Right renal pelvis (tissue), 4 donors: ENCODE data around the gene C6orf118. TPM values are rescaled to one million over a fixed set of nuclear protein-coding genes. Genes with fewer than 3 reads are reported as not detected.

Experiments used
- DNase-seq, 4 donors: peaks; one replicate each; pipeline ENCODE4 v3.0.0-alpha.2; 2013; ENCODE audit warnings: low read depth in 4 of 4, low spot score in 3 of 4, missing footprints in 1 of 4
- polyA plus RNA-seq, 4 donors: library from polyadenylated mRNA; unstranded; fragments of 120-200 nt; gene quantifications; one replicate each; pipeline ENCODE4 v1.2.1, GENCODE V29; 2013; ENCODE audit not compliant: insufficient read length in 4 of 4

Gene C6orf118
- polyA plus RNA-seq, result 1 to 10 TPM; 4.4 to 8.2 (median 5.1) TPM

DNA sequence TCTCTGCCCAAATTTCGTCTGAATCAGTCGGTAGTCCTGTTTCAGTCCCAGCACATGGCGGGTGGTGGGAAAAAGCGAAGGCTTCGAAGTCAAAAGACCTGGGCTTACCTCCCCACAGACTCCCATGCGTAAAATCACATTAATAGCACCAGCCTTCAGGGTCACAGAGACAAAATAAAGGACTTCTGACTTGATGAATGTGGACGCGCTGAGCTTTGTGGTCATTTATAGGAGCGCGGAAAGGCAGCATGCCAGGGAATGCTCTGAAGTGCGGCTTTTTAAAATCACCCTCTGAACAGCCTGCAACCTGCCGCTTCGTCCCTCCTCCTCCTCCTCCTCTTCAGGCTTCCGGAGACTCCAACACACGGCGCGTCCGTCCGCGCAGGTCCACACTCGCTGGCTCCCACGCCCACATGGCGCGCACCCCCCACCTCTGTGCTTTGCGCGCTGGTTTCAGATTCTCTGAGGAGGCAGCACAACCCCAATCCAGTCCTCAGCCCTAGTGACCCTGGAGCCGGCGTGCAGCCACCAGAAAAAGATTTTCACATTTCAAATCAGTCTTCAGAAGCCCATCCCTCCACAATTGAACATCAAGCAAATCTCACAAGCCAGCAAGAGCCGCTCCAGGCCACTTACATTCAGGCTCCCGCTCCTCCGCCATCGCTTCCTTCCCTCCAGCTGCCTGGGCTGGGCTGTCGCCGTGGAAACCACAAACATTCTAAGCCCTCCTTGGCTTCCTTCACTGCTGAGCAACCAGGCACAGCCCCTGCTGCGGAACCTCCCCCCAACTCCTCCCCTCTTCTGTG is at the start of gene C6orf118:
Gene C6orf118, minus strand, starts transcription at position 680 of the 806 bp plus-strand sequence. Its CDS starts 19 bp downstream, at position 661.
- peak; percentile 83 to 87 (median 84) for DNase-seq

DNA sequence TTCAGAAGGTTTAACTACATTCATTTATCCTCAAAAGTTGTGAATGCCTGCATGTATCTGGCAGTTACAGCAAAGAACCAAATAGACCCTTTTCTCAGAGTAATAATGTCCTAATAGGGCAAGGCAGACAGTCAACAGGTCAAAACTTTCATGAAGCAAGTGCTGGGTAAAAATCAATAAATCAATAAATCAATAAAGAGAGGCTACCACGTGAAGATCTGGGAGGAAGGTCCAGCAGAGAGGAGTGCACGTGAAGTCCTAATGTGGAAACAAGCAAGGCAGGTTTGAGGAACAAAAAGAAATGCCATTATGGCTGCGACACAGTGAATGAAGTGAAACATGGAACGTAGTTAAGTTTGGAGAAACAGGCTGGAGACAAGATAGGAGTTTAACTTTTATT is 36.3 kb upstream of the C6orf118 start:
- DNase-seq, result no peak

DNA sequence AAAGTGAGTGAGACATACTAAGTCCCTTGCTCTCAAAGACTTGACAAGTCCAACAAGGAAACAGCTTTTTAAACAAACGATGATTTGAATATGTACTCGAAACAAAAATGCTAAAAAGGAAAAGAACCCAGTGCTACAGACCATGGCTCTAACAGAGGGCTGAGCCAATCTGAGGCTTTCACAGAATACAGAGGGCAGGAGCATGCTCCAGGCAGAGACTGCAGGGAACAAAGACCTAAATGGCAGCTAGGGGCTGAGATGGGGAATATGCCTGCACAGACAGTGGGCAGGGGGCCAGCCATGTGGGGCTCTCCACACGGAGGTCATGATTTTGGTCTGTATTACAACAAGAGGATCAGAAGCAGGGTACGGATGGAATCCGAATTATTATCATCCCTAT is 31.1 kb upstream of the C6orf118 start:
- DNase-seq, result no peak

DNA sequence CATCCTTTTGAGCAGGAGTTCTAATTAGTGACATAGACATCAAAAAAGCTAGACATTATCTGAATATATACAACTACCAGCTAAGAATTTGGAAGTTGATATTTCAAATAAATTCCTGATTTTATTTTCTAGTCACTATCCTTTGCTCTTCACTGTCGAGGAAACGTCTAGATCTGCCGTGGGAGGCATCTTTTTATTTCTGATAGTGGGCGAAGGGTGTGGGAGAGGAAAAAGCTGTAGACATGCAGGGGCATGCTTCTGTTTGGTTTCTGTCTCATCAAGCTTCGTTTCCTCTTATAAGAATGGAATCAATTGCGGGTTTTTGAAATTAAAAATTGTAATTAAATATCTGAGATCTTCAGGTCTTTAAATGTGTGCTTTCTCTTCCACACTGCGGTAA is 16.2 kb upstream of the C6orf118 start:
- no peak for DNase-seq

DNA sequence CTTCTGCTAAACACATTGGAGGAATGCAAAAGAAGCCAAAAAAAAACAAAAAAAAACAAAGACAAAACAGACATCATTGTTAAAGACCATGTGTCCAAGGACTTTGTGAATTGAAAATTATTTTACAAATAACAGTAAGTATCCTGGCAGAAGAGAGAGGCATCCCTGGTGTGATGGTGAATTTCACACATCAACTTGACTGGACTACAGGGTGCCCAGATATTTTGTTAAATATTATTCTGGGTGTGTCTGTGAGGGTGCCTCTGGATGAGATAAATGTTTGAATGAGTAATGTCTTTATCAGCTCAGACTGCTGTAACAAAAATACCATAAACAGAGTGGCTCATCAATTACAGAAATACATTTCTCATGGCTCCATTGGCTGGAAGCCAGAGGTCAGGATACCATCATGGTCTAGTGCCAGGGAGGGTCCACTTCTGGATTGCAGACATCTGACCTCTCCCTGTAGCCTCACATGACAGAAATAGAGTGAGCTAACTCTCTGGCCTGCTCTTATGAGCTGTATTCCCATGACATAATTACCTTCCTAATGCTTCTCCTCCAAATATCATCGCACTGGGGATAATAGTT is 12.2 kb upstream of the C6orf118 start:
- no peak for DNase-seq

DNA sequence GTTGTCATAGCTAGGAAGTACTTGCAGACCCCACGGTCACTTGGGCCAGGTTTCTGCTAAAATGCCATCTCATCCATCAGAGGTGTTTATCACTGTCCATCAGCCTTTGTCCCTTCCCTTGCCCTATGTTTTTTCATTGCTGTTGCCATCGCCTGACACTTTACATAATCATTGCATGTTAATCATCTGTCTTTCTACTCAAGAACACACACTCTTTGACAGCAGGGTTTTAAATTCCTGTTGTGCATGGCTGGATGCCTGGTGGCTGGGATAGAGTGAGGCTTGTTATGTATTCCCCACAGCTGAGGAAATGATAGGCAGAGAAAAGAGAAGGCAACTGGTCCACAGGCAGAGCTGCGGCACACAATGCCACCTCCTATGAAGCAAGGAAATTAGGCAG is 11.7 kb upstream of the C6orf118 start:
- DNase-seq, result no peak

DNA sequence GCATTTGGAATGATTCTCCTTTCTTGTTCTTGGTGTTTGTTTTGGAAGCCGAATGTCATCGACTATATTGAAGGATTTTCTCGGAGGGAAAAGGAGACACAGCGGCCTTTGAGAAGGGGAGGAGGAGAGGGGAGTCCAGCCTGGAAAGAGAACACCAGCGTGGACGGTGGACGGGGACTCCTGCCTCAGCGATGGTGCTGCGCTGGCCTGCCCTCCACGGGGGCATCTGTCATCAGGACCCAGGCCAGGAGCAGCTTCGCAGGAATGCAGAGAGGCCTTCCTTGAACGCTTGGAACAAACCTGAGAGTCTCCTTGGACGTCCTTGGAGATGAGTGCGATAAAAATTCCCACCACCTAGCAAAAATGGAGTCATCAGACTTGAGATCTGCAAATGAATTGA is 8.3 kb upstream of the C6orf118 start:
- no peak for DNase-seq

DNA sequence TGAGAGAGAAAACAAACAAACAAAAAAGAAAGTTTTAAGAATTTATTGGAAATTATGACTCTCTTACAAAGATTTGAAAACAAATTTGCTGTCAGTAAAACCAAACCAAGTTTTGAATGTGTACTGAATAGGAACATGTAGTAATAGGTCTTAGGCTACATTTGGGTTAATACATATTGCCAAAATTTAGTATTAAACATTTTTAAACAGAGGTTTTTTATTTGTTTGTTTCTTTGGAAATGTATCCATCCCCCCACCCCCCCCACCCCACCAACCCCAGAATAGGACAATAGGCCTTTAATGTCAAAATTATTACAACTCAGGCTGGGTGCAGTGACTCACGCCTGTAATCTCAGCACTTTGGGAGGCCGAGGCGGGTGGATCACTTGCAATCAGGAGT is 2.5 kb downstream of the C6orf118 start:
- DNase-seq, result no peak

DNA sequence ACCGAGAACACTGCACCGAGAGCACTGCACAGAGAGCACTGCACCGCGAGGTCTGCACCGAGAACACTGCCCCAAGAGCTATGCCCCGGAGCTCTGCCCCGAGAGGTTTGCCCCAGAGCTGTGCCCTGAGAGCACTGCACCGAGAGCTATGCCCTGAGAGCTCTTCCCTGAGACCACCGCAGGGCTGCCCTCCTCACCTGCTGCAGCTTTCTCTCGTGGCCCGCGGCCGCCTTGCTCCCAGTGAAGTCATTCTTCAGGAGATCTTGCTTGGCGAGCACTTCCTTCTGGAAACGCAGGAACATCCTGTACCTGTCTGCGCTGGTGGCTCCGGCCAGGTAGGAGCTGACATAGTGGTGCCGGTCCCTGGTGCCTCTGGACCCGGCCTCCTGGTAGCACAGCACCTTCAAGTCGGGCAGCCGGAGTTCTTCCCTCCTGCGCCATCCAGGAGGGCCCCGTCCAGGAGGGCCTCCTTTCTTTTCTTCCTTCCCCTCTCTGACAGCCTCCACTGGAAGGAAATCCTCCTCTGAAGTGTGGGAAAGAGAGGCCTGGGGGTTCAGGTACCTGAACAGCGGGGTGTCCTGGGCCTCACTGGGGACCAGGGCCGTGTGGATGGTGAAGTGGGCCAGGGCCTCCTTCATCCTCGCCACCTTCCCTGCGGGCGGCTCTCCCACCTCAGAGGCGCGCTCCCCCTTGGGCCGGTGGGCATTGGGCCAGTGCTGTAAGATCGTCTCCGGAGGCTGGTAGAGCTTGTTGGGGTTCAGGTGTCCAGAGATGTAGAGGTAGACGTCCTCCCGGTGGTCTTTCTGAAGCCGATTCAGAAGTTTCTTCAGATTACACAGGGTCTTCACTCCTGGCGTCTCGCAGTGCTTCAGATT is 7.8 kb downstream of the C6orf118 start:
- no peak for DNase-seq

DNA sequence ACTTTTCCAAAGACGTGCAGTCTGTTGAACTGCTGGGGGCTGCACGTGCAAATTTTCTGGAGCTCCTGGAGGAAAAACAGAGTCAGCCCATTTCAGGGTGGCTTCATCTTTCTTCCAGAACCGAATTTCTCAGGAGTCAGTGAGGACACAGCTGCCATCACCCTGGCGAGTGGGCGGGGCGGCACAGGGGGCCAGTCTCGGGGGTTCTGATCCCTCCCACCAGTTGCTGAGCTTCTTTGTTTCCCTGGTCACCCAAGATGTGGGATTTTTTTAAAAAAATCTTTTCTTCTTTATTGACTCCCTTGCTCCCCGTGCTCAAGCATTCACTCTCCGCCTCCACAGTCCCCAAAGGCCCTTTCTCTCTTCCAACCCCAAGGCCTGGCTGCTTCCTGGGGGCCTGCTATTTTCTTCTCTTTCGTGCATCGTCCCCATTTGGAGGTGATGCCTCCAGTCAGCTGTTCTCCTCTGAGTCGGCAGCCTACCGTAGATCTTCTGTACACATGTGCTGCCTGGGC is 8.9 kb downstream of the C6orf118 start:
- DNase-seq, result no peak

DNA sequence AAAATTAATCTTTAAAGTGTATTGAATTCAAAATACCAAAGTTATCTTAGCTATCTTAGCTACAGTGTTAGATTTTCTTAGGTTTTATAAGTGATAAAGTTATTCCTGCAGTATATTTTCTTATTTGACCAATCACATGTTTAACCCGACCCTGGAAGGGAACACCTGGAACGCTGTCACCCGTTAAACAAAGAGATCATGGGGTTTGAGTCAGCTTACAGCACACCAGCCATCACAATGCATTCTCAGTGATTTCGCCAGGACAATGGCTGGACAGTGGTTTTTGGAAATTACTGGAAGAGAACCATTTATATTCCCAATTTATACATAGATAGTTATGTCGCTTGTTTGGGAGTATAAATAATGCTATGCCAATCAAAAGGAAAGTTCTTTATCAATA is 10.5 kb downstream of the C6orf118 start:
- DNase-seq, result no peak

DNA sequence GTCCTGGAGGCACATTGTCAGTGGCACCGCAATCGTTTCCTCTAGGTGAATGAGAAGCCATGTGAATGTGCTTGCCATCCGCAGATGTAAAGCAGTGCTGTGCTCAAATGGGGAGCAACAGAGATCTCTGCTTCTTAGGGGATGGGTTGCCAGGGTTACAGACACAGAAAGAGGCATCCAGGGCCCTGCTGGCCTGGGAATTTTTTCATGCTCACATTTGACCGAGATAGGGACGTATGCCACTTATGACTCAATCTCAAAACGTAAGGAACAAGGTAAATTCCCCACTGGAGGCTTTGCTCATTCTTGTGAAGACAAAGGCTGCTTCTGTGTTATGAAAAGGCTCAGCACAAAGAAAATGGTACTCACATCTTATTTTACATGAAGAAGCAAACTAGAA is 11.0 kb downstream of the C6orf118 start:
- no peak for DNase-seq

DNA sequence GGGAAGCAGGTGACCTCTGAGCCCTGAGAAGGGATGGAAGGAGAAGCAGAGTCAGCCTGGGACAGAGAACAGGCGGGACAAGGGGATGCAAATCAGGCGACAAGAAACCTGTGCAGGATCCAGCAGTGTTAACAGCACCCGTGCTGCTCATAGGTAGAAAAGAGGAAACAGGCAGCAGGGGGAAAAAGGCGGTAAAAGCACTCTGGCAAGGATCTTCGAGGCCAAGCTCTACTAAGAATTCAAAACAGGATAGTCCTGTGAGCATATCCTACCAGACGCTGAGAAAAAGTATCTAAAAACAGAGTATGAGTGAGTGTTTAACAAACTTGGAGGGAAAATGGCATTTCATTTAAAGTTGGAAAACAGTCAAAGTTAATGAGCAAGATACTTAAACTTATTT is 16.7 kb downstream of the C6orf118 start:
- no peak for DNase-seq

DNA sequence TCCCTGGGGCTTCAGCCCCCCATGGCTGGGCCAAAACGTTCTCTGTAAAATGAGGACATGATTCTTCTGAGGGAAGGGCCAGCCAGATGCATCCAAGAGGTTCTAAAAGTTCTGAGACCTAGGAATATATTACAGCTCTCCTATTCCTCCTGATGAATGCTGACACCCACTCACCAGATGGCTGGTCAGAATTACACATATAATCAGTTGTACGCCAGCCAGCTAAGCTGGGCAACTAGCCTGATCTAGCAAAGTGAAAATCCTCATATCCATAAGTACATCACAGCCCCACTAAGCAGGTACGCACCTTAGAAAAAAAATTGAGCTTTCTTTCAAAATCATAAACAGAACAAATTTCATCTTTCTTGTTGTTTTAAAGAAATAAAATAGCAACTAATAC is 34.8 kb downstream of the C6orf118 start:
- no peak for DNase-seq

DNA sequence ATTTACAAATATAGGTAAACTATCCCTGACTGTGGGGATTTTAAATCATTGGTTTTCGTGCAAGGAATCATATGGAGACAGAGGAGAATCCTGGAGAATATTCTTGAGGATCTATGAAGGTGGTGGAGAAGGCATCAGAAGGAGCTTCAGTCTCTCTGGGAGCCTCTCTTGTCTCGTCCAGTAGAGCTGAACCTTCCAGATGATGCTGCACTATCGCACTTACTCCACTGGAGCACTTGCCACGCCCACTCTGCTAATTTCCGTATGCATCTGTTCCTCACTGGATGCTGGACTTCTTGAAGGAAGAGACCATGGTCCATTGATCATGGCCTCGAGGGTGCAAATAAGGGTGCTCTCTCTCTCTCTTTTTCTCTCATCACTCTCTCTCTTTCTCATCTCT is 36.8 kb downstream of the C6orf118 start:
- DNase-seq, result no peak

DNA sequence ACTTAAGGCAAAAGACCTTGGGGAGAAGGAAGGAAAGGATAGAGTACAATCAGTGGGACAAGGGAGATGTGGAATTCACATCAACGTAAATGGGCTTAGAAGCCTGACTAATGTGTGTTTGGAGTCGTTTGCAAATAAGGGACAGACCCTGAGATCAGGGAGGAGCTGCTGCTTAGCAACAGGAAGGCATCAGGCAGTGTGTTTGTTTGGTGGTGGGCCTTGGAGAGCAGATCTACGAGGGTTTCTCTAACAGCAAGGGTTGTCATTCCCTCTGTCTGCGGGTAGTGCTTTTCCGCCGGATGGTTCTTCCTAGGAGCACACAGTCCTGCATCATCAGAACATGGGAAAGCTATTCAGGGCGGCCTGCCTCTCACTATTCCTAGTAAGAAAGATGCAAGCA is 40.4 kb downstream of the C6orf118 start:
- no peak for DNase-seq

DNA sequence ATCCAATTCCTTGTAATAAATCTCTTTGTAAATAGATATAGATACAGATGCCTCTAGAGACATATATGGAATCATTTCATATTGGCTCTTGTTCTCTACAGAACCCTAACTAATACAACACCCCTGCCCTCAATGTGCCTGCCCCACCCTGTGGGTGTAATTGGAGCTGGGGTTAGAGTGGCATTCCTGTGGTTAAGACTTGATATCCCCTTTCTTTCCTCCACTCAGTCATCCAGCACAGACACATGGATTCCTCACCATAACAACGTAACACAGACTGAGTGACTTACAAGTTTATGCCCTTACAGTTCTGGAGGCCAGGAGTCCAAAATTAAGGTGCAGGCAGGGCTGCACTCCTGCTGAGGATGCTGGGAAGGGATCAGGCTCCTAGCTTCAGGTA is 42.8 kb downstream of the C6orf118 start:
- no peak for DNase-seq

DNA sequence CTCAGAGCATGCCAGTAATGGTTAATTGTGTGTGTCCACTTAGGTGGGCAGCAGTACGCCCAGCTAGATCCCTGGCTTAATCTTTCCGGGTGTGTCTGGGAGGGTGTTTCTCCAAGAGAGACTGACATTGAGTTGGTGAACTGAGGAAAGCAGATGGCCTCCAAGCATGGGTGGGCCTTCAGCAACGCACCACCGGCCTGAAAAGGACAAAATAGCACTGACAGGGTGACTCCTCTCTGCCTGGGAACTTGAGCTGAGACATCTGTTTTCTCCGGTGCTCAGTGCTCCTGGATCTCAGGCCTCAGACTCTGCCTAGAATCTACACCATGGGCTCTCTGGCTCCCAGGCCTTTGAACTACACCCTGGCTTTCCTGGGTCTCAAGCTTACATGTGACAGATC is 43.2 kb downstream of the C6orf118 start:
- DNase-seq, result peak in 2 of 4 donors; percentile 38 to 45

DNA sequence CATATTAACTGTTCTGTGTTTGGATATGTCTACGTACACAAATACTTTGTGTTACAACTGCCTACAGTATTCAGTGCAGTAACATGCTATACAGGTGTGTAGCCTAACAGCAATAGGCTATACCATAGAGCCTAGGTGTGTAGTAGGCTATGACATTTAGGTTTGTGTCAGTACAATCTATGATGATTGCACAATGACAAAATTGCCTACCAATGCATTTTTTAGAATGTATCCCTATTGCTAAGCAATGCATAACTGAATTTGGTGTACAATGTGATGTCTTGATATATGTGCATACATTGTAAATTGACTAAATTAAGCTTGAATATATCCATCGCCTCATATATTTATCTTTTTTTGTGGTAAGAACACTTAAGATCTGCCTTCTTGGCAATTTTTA is 48.9 kb downstream of the C6orf118 start:
- DNase-seq, result no peak

DNA sequence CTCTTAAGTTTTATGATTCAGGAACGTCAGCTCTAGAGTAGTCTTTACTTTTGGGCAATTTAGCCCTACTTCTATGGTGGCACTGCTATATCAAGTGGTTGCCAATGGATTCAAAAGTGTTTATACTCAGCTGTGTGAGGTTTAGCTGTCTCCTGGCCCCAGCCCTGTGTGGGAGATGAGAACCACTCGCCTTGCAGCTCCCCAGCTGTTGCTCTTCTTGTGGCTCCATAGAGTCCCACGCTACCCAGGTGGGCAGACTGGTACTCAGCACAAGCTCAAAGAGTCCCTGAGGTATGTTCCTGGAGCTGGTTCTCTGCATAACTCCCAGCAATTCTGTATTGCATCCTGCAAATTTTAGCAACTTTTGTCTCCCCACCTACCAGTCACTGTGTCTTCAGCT is 59.6 kb downstream of the C6orf118 start:
- no peak for DNase-seq

DNA sequence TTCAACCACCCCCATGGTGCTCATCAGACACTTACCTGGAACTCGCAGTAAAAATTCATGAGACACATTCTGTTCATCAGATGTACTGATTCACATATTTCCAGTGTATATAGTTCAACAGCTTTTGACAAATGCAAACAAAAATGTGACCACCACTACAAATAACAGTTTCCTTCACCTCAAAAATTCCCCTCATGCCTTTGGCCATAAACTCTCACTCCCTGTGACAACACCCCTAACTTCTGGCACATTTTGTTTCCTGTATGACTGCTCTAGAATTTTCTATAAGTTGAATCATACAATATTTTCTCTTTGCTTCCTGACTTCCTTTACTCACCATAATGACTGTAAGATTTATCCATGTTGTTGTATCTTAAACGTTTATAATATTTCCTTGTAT is 63.7 kb downstream of the C6orf118 start:
- no peak for DNase-seq
